K562 (cell line): ENCODE measurements around the gene CD72. TPM values are rescaled to one million over a fixed set of nuclear protein-coding genes. Genes with fewer than 3 reads are reported as not detected.

Source experiments
- ARID1B ChIP-seq: fragments of 450-650 bp; IDR thresholded peaks from 2 replicates; pipeline ENCODE4 v1.6.1; 2016; ENCODE audit warnings: antibody characterized with exemption, mild to moderate bottlenecking, inconsistent platforms
- CHD2 ChIP-seq: IDR thresholded peaks from 2 replicates; pipeline ENCODE4 v1.6.1; 2011; ENCODE audit warnings: low read depth, low read length
- EP300 ChIP-seq: IDR thresholded peaks from 2 replicates; pipeline ENCODE4 v1.6.1; 2012; ENCODE audit warnings: low read length, improper control_type of control experiment
- ESRRA ChIP-seq: fragments of 450-650 bp; IDR thresholded peaks from 2 replicates; pipeline ENCODE4 v1.6.1; 2014; ENCODE audit warnings: low read depth, mild to moderate bottlenecking, moderate library complexity, borderline replicate concordance
- HBP1 ChIP-seq: fragments of 450-650 bp; formaldehyde crosslinking; IDR thresholded peaks from 2 replicates; pipeline ENCODE4 v1.4.0; 2022; ENCODE audit warnings: missing genetic modification characterization
- HLTF ChIP-seq: fragments of 450-650 bp; IDR thresholded peaks from 2 replicates; pipeline ENCODE4 v1.6.1; 2016
- KAT7 ChIP-seq: sonication (generic); formaldehyde crosslinking; IDR thresholded peaks from 2 replicates; pipeline ENCODE4 v1.8.0; 2022; ENCODE audit warnings: missing genetic modification reagents, mild to moderate bottlenecking, borderline replicate concordance
- MBD1 ChIP-seq: fragments of 250-450 bp; sonication (Bioruptor Pico); IDR thresholded peaks from 2 replicates; pipeline ENCODE4 v1.8.0; 2022; ENCODE audit warnings: inconsistent platforms
- MNT ChIP-seq, 2 experiments: fragments of 450-650 bp; conservative IDR thresholded peaks; 2 replicates each; pipeline ENCODE4 v1.6.1; 2017; ENCODE audit warnings: mild to moderate bottlenecking in 2 of 2, moderate library complexity in 2 of 2
- PHB2 ChIP-seq: fragments of 450-650 bp; IDR thresholded peaks from 2 replicates; pipeline ENCODE4 v1.6.1; 2017; ENCODE audit warnings: low read depth
- POLR2G ChIP-seq: fragments of 200-400 bp; formaldehyde crosslinking; IDR thresholded peaks from 2 replicates; pipeline ENCODE4 v1.6.1; 2017; ENCODE audit warnings: low read depth, mild to moderate bottlenecking, antibody characterized with exemption, low read length, moderate library complexity
- TAF15 ChIP-seq: fragments of 200-400 bp; formaldehyde crosslinking; IDR thresholded peaks from 2 replicates; pipeline ENCODE4 v1.6.1; 2017; ENCODE audit warnings: mild to moderate bottlenecking, low read depth, low read length, moderate library complexity
- TEAD1 ChIP-seq, 2 experiments: fragments of 450-650 bp in 1 of 2; sonication (generic) in 1 of 2; formaldehyde crosslinking; IDR thresholded peaks; 2 replicates each; pipeline versions ENCODE4 v1.4.0 to v1.8.0; 2020 to 2022; ENCODE audit warnings: mild to moderate bottlenecking in 2 of 2, missing genetic modification reagents in 1 of 2
- TEAD4 ChIP-seq, 2 experiments: sonication (generic) in 1 of 2; formaldehyde crosslinking in 1 of 2; IDR thresholded peaks; 2 replicates each; pipeline versions ENCODE4 v1.6.1 to v1.8.0; 2012 to 2022; ENCODE audit warnings: borderline replicate concordance in 1 of 2, inconsistent platforms in 1 of 2, low read length in 1 of 2, mild to moderate bottlenecking in 1 of 2, missing genetic modification reagents in 1 of 2
- ZBTB9 ChIP-seq: fragments of 450-650 bp; formaldehyde crosslinking; IDR thresholded peaks from 2 replicates; pipeline ENCODE4 v1.4.0; 2020; ENCODE audit warnings: mild to moderate bottlenecking, moderate library complexity
- ZNF639 ChIP-seq, 2 experiments: fragments of 200-800 bp in 1 of 2; sonication (Bioruptor generic) in 1 of 2; sonication (generic) in 1 of 2; formaldehyde crosslinking in 1 of 2; IDR thresholded peaks in 1 of 2; conservative IDR thresholded peaks in 1 of 2; 2 replicates each; pipeline versions ENCODE4 v1.5.0 to v1.6.1; 2016 to 2020; ENCODE audit warnings: missing compliant biosample characterization in 1 of 2, missing genetic modification characterization in 1 of 2, missing genetic modification reagents in 1 of 2
- ZNF695 ChIP-seq: fragments of 450-650 bp; formaldehyde crosslinking; IDR thresholded peaks from 2 replicates; pipeline ENCODE4 v1.4.0; 2020; ENCODE audit warnings: mild to moderate bottlenecking, moderate library complexity
- ZNF717 ChIP-seq: fragments of 250-450 bp; sonication (Bioruptor Pico); IDR thresholded peaks from 2 replicates; pipeline ENCODE4 v1.5.0; 2021
- ZNF778 ChIP-seq: fragments of 450-650 bp; formaldehyde crosslinking; IDR thresholded peaks from 2 replicates; pipeline ENCODE4 v1.4.0; 2020; ENCODE audit warnings: mild to moderate bottlenecking, moderate library complexity
- polyA plus RNA-seq, 8 experiments: library from polyadenylated mRNA; depleted of rRNA in 4 of 8; stranded (reverse) in 5 of 8; unstranded in 3 of 8; fragments of >200 nt; fragmentation: Nextera tagmentation in 2 of 8; fragmentation: Illumina TruSeq in 1 of 8; extraction: Ambion mirVana in 2 of 8; extraction: Trizol in 1 of 8; gene quantifications; 2 replicates each; pipeline versions ENCODE4 v1.2.1 to v1.2.3, GENCODE V29; 2011 to 2014; ENCODE audit warnings: inconsistent platforms in 1 of 8, missing spikeins in 1 of 8
- total RNA-seq, 7 experiments: library from RNA; depleted of rRNA in 6 of 7; stranded (reverse); fragments of >200 nt in 6 of 7; fragmentation: Illumina TruSeq in 2 of 7; extraction: Trizol in 2 of 7; gene quantifications; 2 replicates each; pipeline versions ENCODE4 v1.2.1 to v1.2.3, GENCODE V29; 2011 to 2021; ENCODE audit warnings: low replicate concordance in 1 of 7

Gene CD72
- total and polyA plus RNA-seq, 9 of the 15 experiments (the other 6 are each of a cell fraction or from before 2014, with no cell fraction given) = 0.11 to 0.78 (median 0.27) TPM; not detected in 1

GRCh38 chr9:35604578-35605350 lies 13.4 kb downstream of the CD72 start, which contains the start of gene TESK1 (continued):
- TF ChIP-seq MBD1 (CRISPR knock-in tag) (no peak), CHD2 (no peak), TEAD4 (IDR thresholded peaks at IDR 0.05; ENCODE audit: low read length) (no peak), TEAD4 (CRISPR knock-in tag; IDR thresholded peaks at IDR 0.05; ENCODE audit: borderline replicate concordance) (no peak), ZBTB9 (no peak), KAT7 (0 out of 2 replicates have a peak, but pooled peaks have one; percentile 0), HBP1 (CRISPR knock-in tag) (no peak), ZNF695 (CRISPR knock-in tag) (no peak), HLTF (no peak), ARID1B (no peak), PHB2 (no peak), EP300 (no peak), ZNF639 (CRISPR knock-in tag; conservative IDR thresholded peaks at IDR 0.05 in 1 of 2, IDR thresholded peaks at IDR 0.05 in 1 of 2) (no peak), ZNF778 (no peak), MNT (conservative IDR thresholded peaks at IDR 0.05) (peak in 1 of 2 experiments; percentile 34; a peak in 1 of 4 replicates), TAF15 (no peak), ZNF717 (CRISPR knock-in tag) (no peak), TEAD1 (CRISPR knock-in tag; IDR thresholded peaks at IDR 0.05) (no peak), ESRRA (no peak), POLR2G (0 out of 2 replicates have a peak, but pooled peaks have one; percentile 18)
